GM12878 (cell line): ENCODE results near the gene ICE2. TPM values are rescaled to one million over a fixed set of nuclear protein-coding genes. Genes with fewer than 3 reads are reported as not detected.

Source experiments
- ATAC-seq: fragments of 200-7000 bp; cut with Tn5 transposase; 3 replicates; pipeline ENCODE4 v1.9.1; 2020; ENCODE audit warnings: mild to moderate bottlenecking, moderate library complexity
- BruUV-seq: library from RNA; stranded (reverse); fragments of 400-500 nt; replicated peaks from 2 replicates; lab custom pipeline; 2021; lab: Mats Ljungman, UMichigan
- CTCF ChIA-PET: fragments of 300-600 bp; sonication (Branson Sonifier 250); formaldehyde crosslinking; extraction: SDS; loops from one replicate; lab custom pipeline; 2021; ENCODE audit warnings: inconsistent platforms; lab: Yijun Ruan, JAX
- POLR2A ChIA-PET: fragments of 350-600 bp; formaldehyde crosslinking; extraction: SDS; loops from one replicate; lab custom pipeline; 2021; ENCODE audit warnings: inconsistent platforms; lab: Charles Lee
- RAD21 ChIA-PET: fragments of 300-600 bp; sonication (Branson Sonifier 250); formaldehyde crosslinking; loops from one replicate; lab custom pipeline; 2023; ENCODE audit warnings: antibody characterized with exemption; ENCODE audit not compliant: unreplicated experiment; lab: Charles Lee
- SMC1A ChIA-PET: fragments of 300-600 bp; sonication (Branson Sonifier 250); formaldehyde crosslinking; loops from one replicate; lab custom pipeline; 2023; ENCODE audit not compliant: unreplicated experiment, uncharacterized antibody; lab: Charles Lee
- DNase-seq: peaks from one replicate; pipeline ENCODE4 v3.0.0-alpha.2; 2011; ENCODE audit warnings: low read depth, low spot score
- FAIRE-seq: peaks from 3 replicates; lab custom pipeline; 2011; peaks lifted over from hg19 to GRCh38; lab: Jason Lieb, UNC
- H2AFZ ChIP-seq: 2 replicates; pipeline ENCODE4 v1.6.0; 2011; ENCODE audit warnings: low read depth, low read length, control low read depth; ENCODE audit not compliant: control insufficient read depth
- H3K27ac ChIP-seq: 2 replicates; pipeline ENCODE4 v1.5.1; 2011; ENCODE audit warnings: control low read depth; ENCODE audit not compliant: control insufficient read depth, insufficient read depth
- H3K27me3 ChIP-seq, 2 experiments: replicated peaks in 1 of 2; 2 replicates each; pipeline versions ENCODE4 v1.6.0 to v1.6.1; 2011; ENCODE audit warnings: low read length in 1 of 2; ENCODE audit not compliant: control insufficient read depth in 2 of 2, insufficient read depth in 2 of 2
- H3K36me3 ChIP-seq, 2 experiments: 2 replicates each; pipeline ENCODE4 v1.5.1; 2011; ENCODE audit warnings: low read length in 1 of 2; ENCODE audit not compliant: control insufficient read depth in 2 of 2, insufficient read depth in 2 of 2
- H3K4me1 ChIP-seq: 2 replicates; pipeline ENCODE4 v1.6.1; 2011; ENCODE audit warnings: mild to moderate bottlenecking, low read length, moderate library complexity, mixed read lengths; ENCODE audit not compliant: control insufficient read depth, insufficient read depth
- H3K4me2 ChIP-seq: 2 replicates; pipeline ENCODE4 v1.6.0; 2011; ENCODE audit warnings: control low read depth; ENCODE audit not compliant: control insufficient read depth, insufficient read depth
- H3K4me3 ChIP-seq: fragments of 200-600 bp; sonication (generic); 2 replicates; pipeline ENCODE4 v1.5.1; 2016
- H3K79me2 ChIP-seq: 2 replicates; pipeline ENCODE4 v1.6.0; 2011; ENCODE audit warnings: low read length; ENCODE audit not compliant: control insufficient read depth, insufficient read depth
- H3K9ac ChIP-seq: 2 replicates; pipeline ENCODE4 v1.8.0; 2011; ENCODE audit warnings: low read length, control low read depth, mixed read lengths; ENCODE audit not compliant: control insufficient read depth, insufficient read depth
- H3K9me3 ChIP-seq: replicated peaks from 3 replicates; pipeline ENCODE4 v1.5.1; 2011; ENCODE audit warnings: mild to moderate bottlenecking, low read length; ENCODE audit not compliant: control insufficient read depth, insufficient read depth
- H4K20me1 ChIP-seq: 2 replicates; pipeline ENCODE4 v1.6.0; 2011; ENCODE audit not compliant: control insufficient read depth, insufficient read depth
- SIN3A ChIP-seq: IDR thresholded peaks from 2 replicates; pipeline ENCODE4 v1.6.1; 2012; ENCODE audit warnings: low read depth, low read length, improper control_type of control experiment
- WGBS: methylation state at CpG from one replicate; pipeline ENCODE4 v1.1.6; 2016; ENCODE audit warnings: low lambda C conversion rate; ENCODE audit not compliant: insufficient replicate concordance, insufficient coverage; ENCODE audit errors: missing lambda C conversion rate; 5-methylcytosine and 5-hydroxymethylcytosine counted together
- in situ Hi-C: fragments of 300-500 bp; cut with MboI; formaldehyde crosslinking; loops from 9 replicates; pipeline ENCODE4 v1.14.3; 2018; ENCODE audit warnings: mixed read lengths
- intact Hi-C: fragments of 100-400 bp; cut with micrococcal nuclease; formaldehyde crosslinking; loops from one replicate; pipeline ENCODE4 v1.14.2; 2022; ENCODE audit not compliant: unreplicated experiment
- polyA plus RNA-seq, 11 experiments: library from polyadenylated mRNA; depleted of rRNA in 4 of 11; unstranded in 6 of 11; stranded (reverse) in 5 of 11; fragments of >200 nt; fragmentation: Nextera tagmentation in 4 of 11; fragmentation: Illumina TruSeq in 1 of 11; extraction: Ambion mirVana in 4 of 11; extraction: Trizol in 1 of 11; gene quantifications; 1 replicate in 1 of 11; 2 replicates in 10 of 11; pipeline versions ENCODE4 v1.2.1 to v1.2.3, GENCODE V29; 2011 to 2016; ENCODE audit warnings: inconsistent platforms in 2 of 11, missing spikeins in 2 of 11, low read depth in 1 of 11
- total RNA-seq, 4 experiments: library from RNA; depleted of rRNA in 3 of 4; stranded (reverse); fragments of >200 nt in 3 of 4; fragmentation: Illumina TruSeq in 1 of 4; extraction: Trizol in 1 of 4; gene quantifications; 2 replicates each; pipeline versions ENCODE4 v1.2.1 to v1.2.3, GENCODE V29; 2013 to 2021
- TF ChIP-seq, protein P1 (sequence below): fragments of 450-650 bp; formaldehyde crosslinking; IDR thresholded peaks from 2 replicates; pipeline ENCODE4 v1.5.0; 2022; ENCODE audit warnings: mild to moderate bottlenecking, missing genetic modification characterization

ICE2 gene
- total and polyA plus RNA-seq, 10 of the 15 experiments (the other 5 are each of a cell fraction or from before 2014, with no cell fraction given): 14.2 to 62.0 (median 44.9) TPM

DNA sequence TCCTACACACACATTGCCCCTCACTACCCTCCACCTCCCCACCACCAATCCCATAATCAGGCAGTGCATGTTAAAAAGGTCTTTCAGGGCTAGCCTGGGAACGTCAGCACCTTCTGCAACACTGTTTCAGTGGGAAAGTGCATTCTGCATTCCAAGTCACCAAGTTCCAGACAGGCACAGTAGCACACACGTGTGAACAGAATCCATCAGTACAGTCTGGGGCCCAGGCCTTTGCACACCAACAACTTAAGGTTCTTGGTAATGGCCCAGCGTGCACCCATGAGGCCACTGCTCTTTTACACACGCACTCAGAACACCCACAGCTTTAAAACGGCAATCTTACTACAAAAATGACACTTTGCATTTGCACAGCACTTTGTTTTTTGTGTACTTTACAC, 82.4 kb downstream of the ICE2 start:
- Histone ChIP-seq H3K4me2 (peak overlapping the region; percentile 98), H3K4me3 (peak overlapping the region; percentile 88), H3K27me3 (no peaks in the 10 kb centered on the region), H2AFZ (peak overlapping the region; percentile 89), H4K20me1 (no peaks in the 10 kb centered on the region), H3K36me3 (peaks cover 0 to 7% of the 10 kb centered on the region in 2 experiments; a peak in 1 of 4 replicates), H3K4me1 (peaks cover 8% of the 10 kb centered on the region; the same call in 1 of the 2 replicates), H3K9ac (peak overlapping the region; percentile 75; the same call in 1 of the 2 replicates), H3K79me2 (peaks cover 29% of the 10 kb centered on the region), H3K27ac (no peak overlapping the region), H3K9me3 (no peaks in the 10 kb centered on the region)
- in situ Hi-C loops: no loop called here
- ATAC-seq: no peak
- RAD21 ChIA-PET: interaction anchor here (1.2 to 1.7 kb wide), 3 partner anchors 175 to 189 kb away, joined by 3 read pairs; no protein-coding TSS in a partner anchor
- TF ChIP-seq SIN3A: 0 out of 2 replicates have a peak, but pooled peaks have one; percentile 5
- TF ChIP-seq, protein P1, sequence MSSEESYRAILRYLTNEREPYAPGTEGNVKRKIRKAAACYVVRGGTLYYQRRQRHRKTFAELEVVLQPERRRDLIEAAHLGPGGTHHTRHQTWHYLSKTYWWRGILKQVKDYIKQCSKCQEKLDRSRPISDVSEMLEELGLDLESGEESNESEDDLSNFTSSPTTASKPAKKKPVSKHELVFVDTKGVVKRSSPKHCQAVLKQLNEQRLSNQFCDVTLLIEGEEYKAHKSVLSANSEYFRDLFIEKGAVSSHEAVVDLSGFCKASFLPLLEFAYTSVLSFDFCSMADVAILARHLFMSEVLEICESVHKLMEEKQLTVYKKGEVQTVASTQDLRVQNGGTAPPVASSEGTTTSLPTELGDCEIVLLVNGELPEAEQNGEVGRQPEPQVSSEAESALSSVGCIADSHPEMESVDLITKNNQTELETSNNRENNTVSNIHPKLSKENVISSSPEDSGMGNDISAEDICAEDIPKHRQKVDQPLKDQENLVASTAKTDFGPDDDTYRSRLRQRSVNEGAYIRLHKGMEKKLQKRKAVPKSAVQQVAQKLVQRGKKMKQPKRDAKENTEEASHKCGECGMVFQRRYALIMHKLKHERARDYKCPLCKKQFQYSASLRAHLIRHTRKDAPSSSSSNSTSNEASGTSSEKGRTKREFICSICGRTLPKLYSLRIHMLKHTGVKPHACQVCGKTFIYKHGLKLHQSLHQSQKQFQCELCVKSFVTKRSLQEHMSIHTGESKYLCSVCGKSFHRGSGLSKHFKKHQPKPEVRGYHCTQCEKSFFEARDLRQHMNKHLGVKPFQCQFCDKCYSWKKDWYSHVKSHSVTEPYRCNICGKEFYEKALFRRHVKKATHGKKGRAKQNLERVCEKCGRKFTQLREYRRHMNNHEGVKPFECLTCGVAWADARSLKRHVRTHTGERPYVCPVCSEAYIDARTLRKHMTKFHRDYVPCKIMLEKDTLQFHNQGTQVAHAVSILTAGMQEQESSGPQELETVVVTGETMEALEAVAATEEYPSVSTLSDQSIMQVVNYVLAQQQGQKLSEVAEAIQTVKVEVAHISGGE (CRISPR knock-in tag): no peak
- no TSS peak for BruUV-seq
- SMC1A ChIA-PET: no interaction called here
- intact Hi-C loops: loop anchor here (2.0 to 10.0 kb wide), 3 partner anchors 82 to 709 kb away; partner anchors contain the start of genes BNIP2 and ICE2
- POLR2A ChIA-PET: no interaction called here
- 12% methylated on average over 5 of the region's 5 CpGs for WGBS
- CTCF ChIA-PET: interaction anchor here (1.2 to 2.1 kb wide), 3 partner anchors 9 to 124 kb away, joined by 3 to 9 read pairs (median 7); no protein-coding TSS in a partner anchor
- no peak for DNase-seq
- FAIRE-seq: no peak
